Mucosa of descending colon (tissue), 3 donors: ENCODE results near the gene PDIA4. TPM values are rescaled to one million over a fixed set of nuclear protein-coding genes. Genes with fewer than 3 reads are reported as not detected.
"Not testable (repeated sequence)": the region's sequence is repeated elsewhere in the genome, so short reads cannot be mapped to it uniquely, and the experiment has no call there.

ENCODE experiments used
- ATAC-seq: fragments of 200-7000 bp; cut with Tn5 transposase; one replicate; pipeline ENCODE4 v1.9.1; 2020; ENCODE audit warnings: mild to moderate bottlenecking, moderate library complexity
- DNase-seq, 3 donors: peaks; one replicate each; pipeline ENCODE4 v3.0.0-alpha.2; 2020
- H3K36me3 ChIP-seq: fragments of 200-600 bp; one replicate; pipeline ENCODE4 v1.8.0; 2021; ENCODE audit warnings: low read depth, mild to moderate bottlenecking
- H3K4me1 ChIP-seq: fragments of 200-600 bp; one replicate; pipeline ENCODE4 v1.8.0; 2021; ENCODE audit warnings: low read depth, mild to moderate bottlenecking
- H3K4me3 ChIP-seq: fragments of 200-600 bp; one replicate; pipeline ENCODE4 v1.8.0; 2021; ENCODE audit warnings: mild to moderate bottlenecking
- H3K9me3 ChIP-seq: fragments of 200-600 bp; one replicate; pipeline ENCODE4 v1.8.0; 2021; ENCODE audit warnings: mild to moderate bottlenecking
- CTCF ChIP-seq: fragments of 200-600 bp; IDR thresholded peaks from one replicate; pipeline ENCODE4 v1.8.0; 2022; ENCODE audit warnings: antibody characterized with exemption, mild to moderate bottlenecking
- intact Hi-C, 2 donors: fragments of 100-400 bp; cut with DNase I in 1 of 2; cut with micrococcal nuclease in 1 of 2; formaldehyde crosslinking; loops; one replicate each; pipeline versions ENCODE4 v1.11.0 to v1.11.1; 2022; cut with DNase I, micrococcal nuclease
- total RNA-seq, 3 donors: library from RNA; stranded (reverse); fragmentation: NEBNext Ultra II Directional in 2 of 3; extraction: Animal tissue kit (Norgen Biotek cat#: 25700) in 2 of 3; gene quantifications; one replicate each; pipeline versions ENCODE4 v1.2.1 to v1.2.4, GENCODE V29; 2021 to 2023
- donor health status: DM: no; HTN: no; CAD: no; lungs with moderate emphysema.
- donor health status: DM: no; HTN: no; CAD: no.
- donor health status: DM: no; HTN: yes; CAD: no.

The PDIA4 gene
- total RNA-seq, 3 donors from 2014 or later, result 78.4 to 211 (median 109) TPM

GRCh38 chr7:149020483-149020882, 7.8 kb downstream of the PDIA4 start:
- intact Hi-C loops, result no loop called here
- H3K36me3 ChIP-seq, result no peaks in the 10 kb centered on the region

GRCh38 chr7:149016876-149017275, 11.4 kb downstream of the PDIA4 start:
- ATAC-seq, result no peak
- intact Hi-C loops, result no loop called here
- TF ChIP-seq CTCF, result no peak
- Histone ChIP-seq H3K4me3 (no peak overlapping the region), H3K4me1 (no peaks in the 10 kb centered on the region), H3K36me3 (peaks cover 2% of the 10 kb centered on the region), H3K9me3 (no peaks in the 10 kb centered on the region)
- DNase-seq, result no peak

More at GRCh38 chr7:149020483-149020882, 7.8 kb downstream of the PDIA4 start:
- H3K4me3 ChIP-seq, result no peak overlapping the region
- ATAC-seq (no peak), DNase-seq (no peak)
- H3K9me3 ChIP-seq, result no peaks in the 10 kb centered on the region
- no peak for TF ChIP-seq CTCF
- H3K4me1 ChIP-seq, result no peaks in the 10 kb centered on the region

GRCh38 chr7:149014309-149014708, 14.0 kb downstream of the PDIA4 start:
- DNase-seq (no peak), ATAC-seq (no peak)
- no peak for TF ChIP-seq CTCF
- Histone ChIP-seq H3K4me3 (no peak overlapping the region), H3K9me3 (no peaks in the 10 kb centered on the region), H3K4me1 (no peaks in the 10 kb centered on the region), H3K36me3 (peaks cover 8% of the 10 kb centered on the region)
- intact Hi-C loops, result no loop called here

- Histone ChIP-seq H3K36me3 (peaks cover 8% of the 10 kb centered on the region), H3K4me3 (no peak overlapping the region), H3K9me3 (no peaks in the 10 kb centered on the region), H3K4me1 (no peaks in the 10 kb centered on the region)
- no peak for DNase-seq
- intact Hi-C loops, result no loop called here
- no peak for ATAC-seq
- no peak for TF ChIP-seq CTCF
Measured at GRCh38 chr7:149013876-149014275, 14.4 kb downstream of the PDIA4 start.

- H3K4me1 ChIP-seq, ATAC-seq, DNase-seq, H3K36me3 ChIP-seq, H3K4me3 ChIP-seq, H3K9me3 ChIP-seq, intact Hi-C loops: not testable (repeated sequence)
Measured at GRCh38 chr7:149012730-149013129, 15.6 kb downstream of the PDIA4 start.

GRCh38 chr7:149011491-149011890, 16.8 kb downstream of the PDIA4 start:
- intact Hi-C loops, result no loop called here
- no peaks in the 10 kb centered on the region for H3K4me1 ChIP-seq
- no peak overlapping the region for H3K4me3 ChIP-seq
- no peak for TF ChIP-seq CTCF
- H3K36me3 ChIP-seq, result peaks cover 8% of the 10 kb centered on the region
- no peaks in the 10 kb centered on the region for H3K9me3 ChIP-seq
- ATAC-seq (no peak), DNase-seq (no peak)
